ENCODE data around the gene KIF5C. TPM values are rescaled to one million over a fixed set of nuclear protein-coding genes. Genes with fewer than 3 reads are reported as not detected.
"Not testable (repeated sequence)": the region's sequence is repeated elsewhere in the genome, so short reads cannot be mapped to it uniquely, and the experiment has no call there.

Gene KIF5C
- total and polyA plus RNA-seq, 2 donors (not counting 1 experiment from before 2014, with no cell fraction given), result 1.9 to 6.1 TPM

- DNase-seq (no peak), ATAC-seq (ENCODE audit: low read depth) (no peak)
- no peak overlapping the region for H3K27ac Mint-ChIP-seq
- Histone ChIP-seq H2AFZ (ENCODE audit: insufficient read depth, low read depth, low read length, poor library complexity, severe bottlenecking) (no peak overlapping the region), H3K9me3 (ENCODE audit: control extremely low read depth in 1 of 3, control insufficient read depth in 2 of 3, insufficient read depth in 1 of 3, low read length in 2 of 3) (no peaks in the 10 kb centered on the region), H4K20me1 (ENCODE audit: control insufficient read depth, insufficient read depth, low read length, poor library complexity, severe bottlenecking) (no peaks in the 10 kb centered on the region), H3K27me3 (replicated peaks in 1 of 4; ENCODE audit: control extremely low read depth in 1 of 4, control insufficient read depth in 3 of 4, insufficient read depth in 4 of 4, low read length in 3 of 4) (peaks cover 0 to 5% (median 0%) of the 10 kb centered on the region in 4 experiments), H3K4me2 (replicated peaks; ENCODE audit: low read depth, low read length, poor library complexity, severe bottlenecking) (no peak overlapping the region), H3K79me2 (ENCODE audit: control insufficient read depth, insufficient read depth, low read length) (no peaks in the 10 kb centered on the region), H3K9ac (ENCODE audit: low read length) (no peak overlapping the region), H3K4me3 (ENCODE audit: control extremely low read depth in 1 of 5, extremely low read depth in 1 of 5, insufficient read depth in 1 of 5, low read depth in 2 of 5, low read length in 4 of 5) (no peak overlapping the region), H3K27ac (ENCODE audit: low read length in 2 of 2) (no peak overlapping the region), H3K36me3 (replicated peaks in 1 of 2; ENCODE audit: control extremely low read depth in 1 of 2, control insufficient read depth in 1 of 2, extremely low read depth in 1 of 2, insufficient read depth in 2 of 2, low read length in 1 of 2) (no peaks in the 10 kb centered on the region), H3K4me1 (ENCODE audit: control insufficient read depth in 2 of 2, insufficient read depth in 2 of 2, low read length in 2 of 2) (no peaks in the 10 kb centered on the region)
- no peak overlapping the region for H3K4me3 Mint-ChIP-seq
- no peaks in the 10 kb centered on the region for H3K4me1 Mint-ChIP-seq
- WGBS (ENCODE audit: insufficient coverage), result 100% methylated on average over 2 of the region's 3 CpGs
- TF ChIP-seq EZH2 (IDR thresholded peaks at IDR 0.05; ENCODE audit: borderline replicate concordance, insufficient read depth, low read depth, low read length, poor library complexity, severe bottlenecking) (no peak), CTCF (IDR thresholded peaks at IDR 0.05) (no peak)
- ChIA-PET POLR2A (no interaction called here), CTCF (no interaction called here)
- peaks cover 48% of the 10 kb centered on the region for H3K27me3 Mint-ChIP-seq
- intact Hi-C loops (cut with micrococcal nuclease), result no loop called here
- H3K9me3 Mint-ChIP-seq (ENCODE audit: insufficient read depth), result no peaks in the 10 kb centered on the region
Observed at GRCh38 chr2:148860037-148860436, 15.0 kb upstream of the KIF5C start.

- no peak for DNase-seq
- no peaks in the 10 kb centered on the region for H3K9me3 ChIP-seq (ENCODE audit: control extremely low read depth in 1 of 3, control insufficient read depth in 2 of 3, insufficient read depth in 1 of 3, low read length in 2 of 3)
- Mint-ChIP-seq H3K9me3 (ENCODE audit: insufficient read depth) (no peaks in the 10 kb centered on the region), H3K27me3 (peaks cover 53% of the 10 kb centered on the region), H3K4me1 (no peaks in the 10 kb centered on the region), H3K27ac (no peak overlapping the region), H3K4me3 (no peak overlapping the region)
- H3K79me2 ChIP-seq (ENCODE audit: control insufficient read depth, insufficient read depth, low read length), result no peaks in the 10 kb centered on the region
- no peak overlapping the region for H3K27ac ChIP-seq (ENCODE audit: low read length in 2 of 2)
- H3K9ac ChIP-seq (ENCODE audit: low read length), result no peak overlapping the region
- H3K4me1 ChIP-seq (ENCODE audit: control insufficient read depth in 2 of 2, insufficient read depth in 2 of 2, low read length in 2 of 2), result no peaks in the 10 kb centered on the region
- H2AFZ ChIP-seq (ENCODE audit: insufficient read depth, low read depth, low read length, poor library complexity, severe bottlenecking), result no peak overlapping the region
- peaks cover 0 to 9% (median 0%) of the 10 kb centered on the region in 4 experiments for H3K27me3 ChIP-seq (replicated peaks in 1 of 4; ENCODE audit: control extremely low read depth in 1 of 4, control insufficient read depth in 3 of 4, insufficient read depth in 4 of 4, low read length in 3 of 4)
- 82% methylated on average over 4 of the region's 5 CpGs for WGBS (ENCODE audit: insufficient coverage)
- ATAC-seq (ENCODE audit: low read depth), result no peak
- TF ChIP-seq EZH2 (IDR thresholded peaks at IDR 0.05; ENCODE audit: borderline replicate concordance, insufficient read depth, low read depth, low read length, poor library complexity, severe bottlenecking), result no peak
- TF ChIP-seq CTCF (IDR thresholded peaks at IDR 0.05), result no peak
- no peaks in the 10 kb centered on the region for H3K36me3 ChIP-seq (replicated peaks in 1 of 2; ENCODE audit: control extremely low read depth in 1 of 2, control insufficient read depth in 1 of 2, extremely low read depth in 1 of 2, insufficient read depth in 2 of 2, low read length in 1 of 2)
- H4K20me1 ChIP-seq (ENCODE audit: control insufficient read depth, insufficient read depth, low read length, poor library complexity, severe bottlenecking), result no peaks in the 10 kb centered on the region
- no peak overlapping the region for H3K4me2 ChIP-seq (replicated peaks; ENCODE audit: low read depth, low read length, poor library complexity, severe bottlenecking)
- no peak overlapping the region for H3K4me3 ChIP-seq (ENCODE audit: control extremely low read depth in 1 of 5, extremely low read depth in 1 of 5, insufficient read depth in 1 of 5, low read depth in 2 of 5, low read length in 4 of 5)
- CTCF ChIA-PET, result no interaction called here
- intact Hi-C loops (cut with micrococcal nuclease), result no loop called here
- POLR2A ChIA-PET, result no interaction called here
Observed at GRCh38 chr2:148861367-148861766, 13.7 kb upstream of the KIF5C start.

GRCh38 chr2:148862478-148862877 is 12.5 kb upstream of the KIF5C start:
- H3K9ac ChIP-seq (ENCODE audit: low read length); intact Hi-C loops (cut with micrococcal nuclease); H2AFZ ChIP-seq (ENCODE audit: insufficient read depth, low read depth, low read length, poor library complexity, severe bottlenecking); H3K27ac ChIP-seq (ENCODE audit: low read length in 2 of 2); H3K4me2 ChIP-seq (replicated peaks; ENCODE audit: low read depth, low read length, poor library complexity, severe bottlenecking); H3K4me1 ChIP-seq (ENCODE audit: control insufficient read depth in 2 of 2, insufficient read depth in 2 of 2, low read length in 2 of 2); H3K9me3 ChIP-seq (ENCODE audit: control extremely low read depth in 1 of 3, control insufficient read depth in 2 of 3, insufficient read depth in 1 of 3, low read length in 2 of 3); H3K27ac Mint-ChIP-seq; H3K36me3 ChIP-seq (replicated peaks in 1 of 2; ENCODE audit: control extremely low read depth in 1 of 2, control insufficient read depth in 1 of 2, extremely low read depth in 1 of 2, insufficient read depth in 2 of 2, low read length in 1 of 2); ATAC-seq (ENCODE audit: low read depth); H3K9me3 Mint-ChIP-seq (ENCODE audit: insufficient read depth); H3K4me3 Mint-ChIP-seq; H3K79me2 ChIP-seq (ENCODE audit: control insufficient read depth, insufficient read depth, low read length); H4K20me1 ChIP-seq (ENCODE audit: control insufficient read depth, insufficient read depth, low read length, poor library complexity, severe bottlenecking); H3K4me1 Mint-ChIP-seq; CTCF ChIA-PET; DNase-seq; H3K4me3 ChIP-seq (ENCODE audit: control extremely low read depth in 1 of 5, extremely low read depth in 1 of 5, insufficient read depth in 1 of 5, low read depth in 2 of 5, low read length in 4 of 5): not testable (repeated sequence)
- 97% methylated on average over 6 of the region's 6 CpGs for WGBS (ENCODE audit: insufficient coverage)
- POLR2A ChIA-PET, result interaction anchor here (0.7 kb wide), 1 partner anchor 1023 kb away, joined by 5 read pairs; no protein-coding TSS in a partner anchor
- H3K27me3 ChIP-seq (replicated peaks in 1 of 4; ENCODE audit: control extremely low read depth in 1 of 4, control insufficient read depth in 3 of 4, insufficient read depth in 4 of 4, low read length in 3 of 4), result peaks cover 0 to 11% (median under 1%) of the 10 kb centered on the region in 4 experiments
- H3K27me3 Mint-ChIP-seq, result peaks cover 55% of the 10 kb centered on the region

Data from B cell (primary cell).